ENCODE data around the gene CCK. TPM values are rescaled to one million over a fixed set of nuclear protein-coding genes. Genes with fewer than 3 reads are reported as not detected.

CCK gene
- total and polyA plus RNA-seq, 4 donors = 5.1 to 32.0 (median 24.6) TPM

- 66% methylated on average over 4 of the region's 5 CpGs for WGBS (ENCODE audit: insufficient coverage)
- no peak overlapping the region for H3K27ac ChIP-seq (ENCODE audit: low read depth, low read length)
- peaks cover 20% of the 10 kb centered on the region for H3K4me1 ChIP-seq (ENCODE audit: control insufficient read depth, insufficient read depth, low read length)
- H3K9me3 ChIP-seq (ENCODE audit: control insufficient read depth, insufficient read depth, low read length) = no peaks in the 10 kb centered on the region
- H3K4me3 ChIP-seq (ENCODE audit: low read depth, low read length) = no peak overlapping the region
- peaks cover 30% of the 10 kb centered on the region for H3K36me3 ChIP-seq (ENCODE audit: control insufficient read depth, insufficient read depth, low read length)
- no peak for DNase-seq (ENCODE audit: low read depth in 4 of 6, low spot score in 6 of 6)
- H3K27me3 ChIP-seq (ENCODE audit: control insufficient read depth, insufficient read depth, low read length) = no peaks in the 10 kb centered on the region
These were observed 49.1 kb downstream of the CCK start for GRCh38 chr3:42216931-42217333.

- peaks cover 27% of the 10 kb centered on the region for H3K36me3 ChIP-seq (ENCODE audit: control insufficient read depth, insufficient read depth, low read length)
These were observed 49.7 kb downstream of the CCK start for GRCh38 chr3:42216302-42216701.

GRCh38 chr3:42214565-42215283, 51.3 kb downstream of the CCK start:
- no peak overlapping the region for H3K4me3 ChIP-seq (ENCODE audit: low read depth, low read length)
- no peak overlapping the region for H3K27ac ChIP-seq (ENCODE audit: low read depth, low read length)
- H3K9me3 ChIP-seq (ENCODE audit: control insufficient read depth, insufficient read depth, low read length) = no peaks in the 10 kb centered on the region
- H3K4me1 ChIP-seq (ENCODE audit: control insufficient read depth, insufficient read depth, low read length) = peaks cover 3% of the 10 kb centered on the region
- no peak for DNase-seq (ENCODE audit: low read depth in 4 of 6, low spot score in 6 of 6)
- H3K27me3 ChIP-seq (ENCODE audit: control insufficient read depth, insufficient read depth, low read length) = no peaks in the 10 kb centered on the region
- 68% methylated on average over 2 of the region's 8 CpGs for WGBS (ENCODE audit: insufficient coverage)
- H3K36me3 ChIP-seq (ENCODE audit: control insufficient read depth, insufficient read depth, low read length) = peaks cover 25% of the 10 kb centered on the region

More at GRCh38 chr3:42216302-42216701, 49.7 kb downstream of the CCK start:
- Histone ChIP-seq H3K4me3 (ENCODE audit: low read depth, low read length) (no peak overlapping the region), H3K27me3 (ENCODE audit: control insufficient read depth, insufficient read depth, low read length) (no peaks in the 10 kb centered on the region), H3K9me3 (ENCODE audit: control insufficient read depth, insufficient read depth, low read length) (no peaks in the 10 kb centered on the region), H3K27ac (ENCODE audit: low read depth, low read length) (no peak overlapping the region), H3K4me1 (ENCODE audit: control insufficient read depth, insufficient read depth, low read length) (peaks cover 15% of the 10 kb centered on the region)
- no peak for DNase-seq (ENCODE audit: low read depth in 4 of 6, low spot score in 6 of 6)
- WGBS (ENCODE audit: insufficient coverage) = no CpG with 5 or more reads among the region's 4 CpGs

- peaks cover 3% of the 10 kb centered on the region for H3K4me1 ChIP-seq (ENCODE audit: control insufficient read depth, insufficient read depth, low read length)
- H3K36me3 ChIP-seq (ENCODE audit: control insufficient read depth, insufficient read depth, low read length) = peaks cover 29% of the 10 kb centered on the region
- WGBS (ENCODE audit: insufficient coverage) = 83% methylated on average over 1 of the region's 2 CpGs
- H3K27ac ChIP-seq (ENCODE audit: low read depth, low read length) = no peak overlapping the region
- H3K4me3 ChIP-seq (ENCODE audit: low read depth, low read length) = no peak overlapping the region
- no peaks in the 10 kb centered on the region for H3K9me3 ChIP-seq (ENCODE audit: control insufficient read depth, insufficient read depth, low read length)
- H3K27me3 ChIP-seq (ENCODE audit: control insufficient read depth, insufficient read depth, low read length) = no peaks in the 10 kb centered on the region
- DNase-seq (ENCODE audit: low read depth in 4 of 6, low spot score in 6 of 6) = no peak
These were observed 51.9 kb downstream of the CCK start for GRCh38 chr3:42214064-42214463.

GRCh38 chr3:42213417-42213816, 52.6 kb downstream of the CCK start:
- Histone ChIP-seq H3K36me3 (ENCODE audit: control insufficient read depth, insufficient read depth, low read length) (peaks cover 35% of the 10 kb centered on the region), H3K9me3 (ENCODE audit: control insufficient read depth, insufficient read depth, low read length) (no peaks in the 10 kb centered on the region), H3K27ac (ENCODE audit: low read depth, low read length) (no peak overlapping the region), H3K4me1 (ENCODE audit: control insufficient read depth, insufficient read depth, low read length) (peaks cover 3% of the 10 kb centered on the region), H3K4me3 (ENCODE audit: low read depth, low read length) (no peak overlapping the region), H3K27me3 (ENCODE audit: control insufficient read depth, insufficient read depth, low read length) (no peaks in the 10 kb centered on the region)
- DNase-seq (ENCODE audit: low read depth in 4 of 6, low spot score in 6 of 6) = no peak
- 100% methylated on average over 1 of the region's 6 CpGs for WGBS (ENCODE audit: insufficient coverage)

GRCh38 chr3:42210726-42211125, 55.3 kb downstream of the CCK start:
- no peaks in the 10 kb centered on the region for H3K9me3 ChIP-seq (ENCODE audit: control insufficient read depth, insufficient read depth, low read length)
- H3K27me3 ChIP-seq (ENCODE audit: control insufficient read depth, insufficient read depth, low read length) = no peaks in the 10 kb centered on the region
- no peak for DNase-seq (ENCODE audit: low read depth in 4 of 6, low spot score in 6 of 6)
- WGBS (ENCODE audit: insufficient coverage) = no CpG with 5 or more reads among the region's 2 CpGs
- peaks cover 31% of the 10 kb centered on the region for H3K36me3 ChIP-seq (ENCODE audit: control insufficient read depth, insufficient read depth, low read length)
- peaks cover 3% of the 10 kb centered on the region for H3K4me1 ChIP-seq (ENCODE audit: control insufficient read depth, insufficient read depth, low read length)
- H3K4me3 ChIP-seq (ENCODE audit: low read depth, low read length) = no peak overlapping the region
- no peak overlapping the region for H3K27ac ChIP-seq (ENCODE audit: low read depth, low read length)

- WGBS (ENCODE audit: insufficient coverage) = 83% methylated on average over 2 of the region's 12 CpGs
- no peak for DNase-seq (ENCODE audit: low read depth in 4 of 6, low spot score in 6 of 6)
- no peaks in the 10 kb centered on the region for H3K27me3 ChIP-seq (ENCODE audit: control insufficient read depth, insufficient read depth, low read length)
These were observed 56.1 kb downstream of the CCK start for GRCh38 chr3:42209917-42210316.

More at GRCh38 chr3:42209917-42210316, 56.1 kb downstream of the CCK start:
- H3K4me3 ChIP-seq (ENCODE audit: low read depth, low read length) = no peak overlapping the region
- H3K9me3 ChIP-seq (ENCODE audit: control insufficient read depth, insufficient read depth, low read length) = no peaks in the 10 kb centered on the region
- H3K27ac ChIP-seq (ENCODE audit: low read depth, low read length) = no peak overlapping the region
- H3K4me1 ChIP-seq (ENCODE audit: control insufficient read depth, insufficient read depth, low read length) = peaks cover 3% of the 10 kb centered on the region
- peaks cover 32% of the 10 kb centered on the region for H3K36me3 ChIP-seq (ENCODE audit: control insufficient read depth, insufficient read depth, low read length)

Small RNA genes lying within 50 kb of the gene (small RNA-seq; reads per million reads assigned to genes)
- gene RNU4-78P (ENCODE audit: low replicate concordance) = not detected

Other genes starting within 250 kb of the CCK start
- gene TRAK1, start 174.8 kb downstream of the CCK start, total RNA-seq = 10 to 100 TPM; 35.3 to 37.4 TPM
- gene TRAK1, start 174.8 kb downstream of the CCK start, polyA plus RNA-seq (ENCODE audit: insufficient read length in 2 of 2) = 10 to 100 TPM; 66.1 to 69.6 TPM
- not detected for gene LYZL4, start 144.4 kb upstream of the CCK start, total RNA-seq
- not detected for gene LYZL4, start 144.4 kb upstream of the CCK start, polyA plus RNA-seq (ENCODE audit: insufficient read length in 2 of 2)
- gene VIPR1, start 236.5 kb upstream of the CCK start, total RNA-seq = 1 to 10 TPM; 1.4 to 2.2 TPM
- gene VIPR1, start 236.5 kb upstream of the CCK start, polyA plus RNA-seq (ENCODE audit: insufficient read length in 2 of 2) = 1 to 10 TPM; 1.5 to 2.5 TPM

All from spinal cord (tissue), 10 donors.